ENCODE results near the gene RASGEF1C.
"Not testable (repeated sequence)": the region's sequence is repeated elsewhere in the genome, so short reads cannot be mapped to it uniquely, and the experiment has no call there.

Gene RASGEF1C

GRCh38 chr5:180216646-180217171 lies 7.7 kb upstream of the RASGEF1C start:
- H3K4me1 Mint-ChIP-seq (ENCODE audit: low read depth in 2 of 2), result peaks cover 0 to 3% of the 10 kb centered on the region in 2 donors
- H3K9me3 Mint-ChIP-seq, result peaks cover 10 to 15% of the 10 kb centered on the region in 2 donors
- H3K36me3 Mint-ChIP-seq (ENCODE audit: insufficient read depth), result peaks cover 4% of the 10 kb centered on the region
- no peak overlapping the region for H3K27ac Mint-ChIP-seq
- DNase-seq (no peak), ATAC-seq (replicated peaks) (no peak)
- H3K27me3 Mint-ChIP-seq, result peaks cover 7 to 13% of the 10 kb centered on the region in 2 donors
- H3K4me3 Mint-ChIP-seq, result no peak overlapping the region

GRCh38 chr5:180215783-180216630 lies 7.0 kb upstream of the RASGEF1C start:
- H3K27me3 Mint-ChIP-seq, result peaks cover 7 to 19% of the 10 kb centered on the region in 2 donors
- ATAC-seq (replicated peaks), result no peak
- H3K4me3 Mint-ChIP-seq, result no peak overlapping the region
- peaks cover 0 to 3% of the 10 kb centered on the region in 2 donors for H3K4me1 Mint-ChIP-seq (ENCODE audit: low read depth in 2 of 2)
- H3K27ac Mint-ChIP-seq, result peak overlapping the region in 1 of 2 donors; percentile 4
- H3K9me3 Mint-ChIP-seq, result peaks cover 10 to 15% of the 10 kb centered on the region in 2 donors
- no peak for DNase-seq
- peaks cover 4% of the 10 kb centered on the region for H3K36me3 Mint-ChIP-seq (ENCODE audit: insufficient read depth)

DNA sequence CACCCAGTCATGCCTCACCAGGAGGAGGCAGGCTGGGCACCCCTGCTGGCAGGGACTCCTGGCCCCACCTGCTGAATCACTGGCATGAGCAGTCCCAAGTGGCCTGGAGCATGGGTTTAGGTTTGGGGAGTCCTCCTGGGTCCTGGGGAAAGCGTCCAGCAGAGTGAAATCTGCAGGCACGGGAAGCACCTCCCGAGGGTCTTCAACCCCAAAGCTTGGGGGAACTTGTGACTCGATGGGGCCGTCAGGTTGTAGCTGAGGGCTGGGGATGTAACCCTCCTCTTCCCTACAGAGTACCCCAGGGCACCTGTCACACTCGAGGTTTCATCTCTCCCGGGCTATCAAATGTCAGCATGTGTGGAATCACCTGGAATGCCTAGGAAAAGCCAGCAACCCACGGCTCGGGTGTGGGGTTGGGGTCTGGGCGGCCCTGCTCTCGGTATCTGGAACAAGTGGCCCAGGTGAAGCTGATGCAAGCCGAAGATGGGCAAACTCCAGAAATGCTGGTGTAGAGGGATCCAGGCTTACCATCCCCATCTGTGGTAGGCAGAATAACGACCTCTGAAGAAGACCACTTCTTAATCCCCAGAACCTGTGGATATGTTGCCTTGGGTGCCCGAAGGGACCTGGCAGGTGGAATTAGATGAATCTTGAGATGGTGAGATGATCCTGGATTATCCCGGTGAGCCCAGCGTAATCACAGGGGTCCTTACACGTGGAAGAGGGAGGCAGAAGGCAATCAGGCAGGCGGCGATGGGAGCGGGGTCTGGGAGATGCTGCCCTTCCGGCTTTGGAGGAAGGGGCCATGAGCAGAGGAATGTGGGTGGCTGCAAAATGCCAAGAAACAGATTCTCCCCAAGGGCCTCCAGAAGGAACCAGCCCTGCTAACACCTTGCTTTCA lies 6.1 kb upstream of the RASGEF1C start:
- Mint-ChIP-seq H3K36me3 (ENCODE audit: insufficient read depth) (peaks cover 4% of the 10 kb centered on the region), H3K4me3 (no peak overlapping the region), H3K27me3 (peaks cover 13 to 28% of the 10 kb centered on the region in 2 donors), H3K27ac (peak overlapping the region in 1 of 2 donors; percentile 4), H3K4me1 (ENCODE audit: low read depth in 2 of 2) (peaks cover 0 to 3% of the 10 kb centered on the region in 2 donors), H3K9me3 (peaks cover 8 to 12% of the 10 kb centered on the region in 2 donors)
- ATAC-seq (replicated peaks) (no peak), DNase-seq (no peak)

DNA sequence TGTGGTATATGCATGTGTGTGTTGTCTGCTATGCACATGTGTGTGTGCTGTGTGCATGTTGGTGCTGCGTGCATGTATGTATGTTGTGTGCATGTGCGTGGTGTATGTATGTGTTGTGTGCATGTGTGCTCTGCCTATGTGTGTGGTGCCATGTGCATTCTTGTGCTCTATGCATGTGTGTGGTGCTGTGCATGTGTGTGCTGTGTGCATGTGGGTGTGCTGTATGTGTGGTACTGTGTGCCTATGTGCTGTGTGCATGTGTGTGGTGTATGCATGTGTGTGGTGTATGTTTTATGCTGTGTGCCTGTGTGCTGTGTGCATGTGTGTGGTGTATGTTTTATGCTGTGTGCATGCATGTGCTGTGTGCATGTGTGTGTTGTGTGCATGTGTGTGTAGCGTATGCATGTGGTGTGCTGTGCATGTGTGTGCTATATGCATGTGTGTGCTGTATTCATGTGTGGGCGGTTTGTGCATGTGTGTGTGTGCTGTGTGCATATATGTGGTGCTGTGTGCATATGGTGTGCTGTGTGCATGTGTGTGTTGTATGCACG lies 4.7 kb upstream of the RASGEF1C start:
- ATAC-seq (replicated peaks) (no peak), DNase-seq (no peak)
- Mint-ChIP-seq H3K36me3 (ENCODE audit: insufficient read depth) (no peaks in the 10 kb centered on the region), H3K4me1 (ENCODE audit: low read depth in 2 of 2) (peaks cover 0 to 5% of the 10 kb centered on the region in 2 donors), H3K4me3 (no peak overlapping the region), H3K27me3 (peaks cover 17 to 39% of the 10 kb centered on the region in 2 donors), H3K9me3 (peaks cover 0 to 6% of the 10 kb centered on the region in 2 donors), H3K27ac (no peak overlapping the region)

DNA sequence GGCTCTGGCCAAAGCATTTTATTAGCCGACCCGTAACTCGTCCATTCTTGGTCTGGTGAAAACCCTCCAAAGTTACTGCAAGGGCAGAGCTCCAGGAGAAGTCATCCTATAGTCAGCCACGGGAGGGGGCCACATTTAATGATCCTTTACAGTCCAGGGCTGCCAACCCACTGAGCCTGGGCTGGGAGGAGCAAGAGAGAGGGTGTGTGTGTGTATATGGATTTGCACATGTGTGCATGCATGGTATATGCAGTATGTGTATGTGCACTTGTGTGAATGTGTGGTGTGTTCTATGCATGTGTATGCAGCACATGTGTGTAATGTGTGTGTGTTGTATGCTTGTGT lies 4.2 kb upstream of the RASGEF1C start:
- Mint-ChIP-seq H3K9me3 (peaks cover 0 to 5% of the 10 kb centered on the region in 2 donors), H3K27ac (no peak overlapping the region), H3K27me3 (peaks cover 22 to 44% of the 10 kb centered on the region in 2 donors), H3K4me3 (no peak overlapping the region), H3K4me1 (ENCODE audit: low read depth in 2 of 2) (peaks cover 4 to 8% of the 10 kb centered on the region in 2 donors), H3K36me3 (ENCODE audit: insufficient read depth) (no peaks in the 10 kb centered on the region)
- DNase-seq (no peak), ATAC-seq (replicated peaks) (no peak)

- peaks cover 28 to 51% of the 10 kb centered on the region in 2 donors for H3K27me3 Mint-ChIP-seq
- no peak overlapping the region for H3K4me3 Mint-ChIP-seq
- no peak overlapping the region for H3K27ac Mint-ChIP-seq
- H3K9me3 Mint-ChIP-seq, result peaks cover 0 to 5% of the 10 kb centered on the region in 2 donors
- ATAC-seq (replicated peaks), result no peak
- peaks cover 9% of the 10 kb centered on the region in 2 donors for H3K4me1 Mint-ChIP-seq (ENCODE audit: low read depth in 2 of 2)
- no peak for DNase-seq
- H3K36me3 Mint-ChIP-seq (ENCODE audit: insufficient read depth), result no peaks in the 10 kb centered on the region
These were observed 3.6 kb upstream of the RASGEF1C start for GRCh38 chr5:180212363-180213255.

- H3K4me1 Mint-ChIP-seq (ENCODE audit: low read depth in 2 of 2), result peaks cover 9% of the 10 kb centered on the region in 2 donors
- H3K36me3 Mint-ChIP-seq (ENCODE audit: insufficient read depth), result no peaks in the 10 kb centered on the region
- H3K9me3 Mint-ChIP-seq, result peaks cover 0 to 5% of the 10 kb centered on the region in 2 donors
- DNase-seq (no peak), ATAC-seq (replicated peaks) (no peak)
- peaks cover 36 to 60% of the 10 kb centered on the region in 2 donors for H3K27me3 Mint-ChIP-seq
- H3K27ac Mint-ChIP-seq, result no peak overlapping the region
- H3K4me3 Mint-ChIP-seq, result no peak overlapping the region
These were observed 2.7 kb upstream of the RASGEF1C start for GRCh38 chr5:180211761-180212035.

- H3K4me1 Mint-ChIP-seq (ENCODE audit: low read depth in 2 of 2), result peaks cover 9% of the 10 kb centered on the region in 2 donors
- no peak overlapping the region for H3K4me3 Mint-ChIP-seq
- no peak for DNase-seq
- H3K36me3 Mint-ChIP-seq (ENCODE audit: insufficient read depth), result no peaks in the 10 kb centered on the region
- H3K27me3 Mint-ChIP-seq, result peaks cover 39 to 65% of the 10 kb centered on the region in 2 donors
- peaks cover 0 to 5% of the 10 kb centered on the region in 2 donors for H3K9me3 Mint-ChIP-seq
- no peak for ATAC-seq (replicated peaks)
- peak overlapping the region in 1 of 2 donors; percentile 51 for H3K27ac Mint-ChIP-seq
These were observed 2.1 kb upstream of the RASGEF1C start for GRCh38 chr5:180210961-180211760.

DNA sequence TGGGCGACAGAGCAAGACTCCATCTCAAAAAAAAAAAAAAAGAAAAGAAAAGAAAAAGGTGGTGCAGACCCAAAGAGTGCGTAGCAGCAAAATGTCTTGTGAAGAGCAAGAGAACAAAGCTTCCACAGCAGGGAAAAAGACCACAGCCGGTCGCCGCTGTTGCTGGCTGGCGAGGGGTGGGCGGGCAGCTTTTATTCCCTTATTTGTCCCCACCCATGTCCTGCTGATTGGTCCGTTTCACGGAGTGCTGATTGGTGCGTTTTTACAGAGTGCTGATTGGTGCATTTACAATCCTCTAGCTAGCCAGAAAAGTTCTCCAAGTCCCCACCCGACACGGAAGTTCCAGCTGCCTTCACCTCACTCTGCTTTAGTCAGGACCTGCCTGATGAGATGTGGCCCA lies 1.1 kb upstream of the RASGEF1C start:
- not testable (repeated sequence) for DNase-seq; H3K4me1 Mint-ChIP-seq (ENCODE audit: low read depth in 2 of 2); H3K27ac Mint-ChIP-seq; H3K9me3 Mint-ChIP-seq; ATAC-seq (replicated peaks); H3K36me3 Mint-ChIP-seq (ENCODE audit: insufficient read depth)
- Mint-ChIP-seq H3K4me3 (peak overlapping the region; percentile 73 to 74), H3K27me3 (peaks cover 50 to 74% of the 10 kb centered on the region in 2 donors)

GRCh38 chr5:180208435-180209081 lies 453 bp downstream of the RASGEF1C start:
- H3K4me1 Mint-ChIP-seq (ENCODE audit: low read depth in 2 of 2), result peaks cover 9% of the 10 kb centered on the region in 2 donors
- H3K27me3 Mint-ChIP-seq, result peaks cover 58 to 89% of the 10 kb centered on the region in 2 donors
- ATAC-seq (replicated peaks), result peak; percentile 29
- H3K4me3 Mint-ChIP-seq, result peak overlapping the region; percentile 52 to 66
- H3K27ac Mint-ChIP-seq, result peak overlapping the region in 1 of 2 donors; percentile 4
- DNase-seq, result no peak
- H3K9me3 Mint-ChIP-seq, result no peaks in the 10 kb centered on the region
- no peaks in the 10 kb centered on the region for H3K36me3 Mint-ChIP-seq (ENCODE audit: insufficient read depth)

DNA sequence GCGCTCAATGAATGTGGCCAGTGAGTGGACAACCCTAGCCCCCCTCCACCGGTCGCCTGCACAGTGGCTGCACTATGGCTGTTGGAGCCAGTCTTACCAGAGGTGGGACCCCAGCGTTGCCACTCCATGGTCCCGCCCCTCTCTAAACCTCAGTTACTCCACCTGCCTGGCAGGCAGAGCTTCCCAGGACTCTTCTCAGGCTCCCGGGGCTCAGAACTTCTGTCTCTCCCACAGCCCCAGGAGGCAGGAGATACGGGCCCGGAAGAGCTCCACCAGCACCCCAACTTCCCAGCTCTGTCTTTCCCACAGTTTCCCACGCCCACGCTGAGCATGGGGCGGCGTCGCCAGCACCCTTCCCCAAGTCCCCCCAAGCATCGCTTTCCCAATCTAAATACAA lies 975 bp downstream of the RASGEF1C start:
- Mint-ChIP-seq H3K27me3 (peaks cover 59 to 94% of the 10 kb centered on the region in 2 donors), H3K27ac (peak overlapping the region in 1 of 2 donors; percentile 4), H3K4me3 (peak overlapping the region; percentile 52 to 66)

More for the DNA sequence above, 975 bp downstream of the RASGEF1C start:
- Mint-ChIP-seq H3K4me1 (ENCODE audit: low read depth in 2 of 2) (peaks cover 9% of the 10 kb centered on the region in 2 donors), H3K9me3 (no peaks in the 10 kb centered on the region), H3K36me3 (ENCODE audit: insufficient read depth) (no peaks in the 10 kb centered on the region)
- no peak for ATAC-seq (replicated peaks)
- DNase-seq, result no peak
